Panc1 (cell line): ENCODE measurements around the gene FYN. TPM values are rescaled to one million over a fixed set of nuclear protein-coding genes. Genes with fewer than 3 reads are reported as not detected.
A peak's percentile ranks its signal among the peaks of the same experiment; 100 is the strongest.
"Not testable (repeated sequence)": the region's sequence is repeated elsewhere in the genome, so short reads cannot be mapped to it uniquely, and the experiment has no call there.

Experiments used
- ATAC-seq: fragments of 200-7000 bp; cut with Tn5 transposase; 2 replicates; pipeline ENCODE4 v1.9.1; 2020; ENCODE audit warnings: mild to moderate bottlenecking, moderate library complexity
- BruUV-seq: library from RNA; stranded (reverse); fragments of 400-500 nt; replicated peaks from 2 replicates; lab custom pipeline; 2021; lab: Mats Ljungman, UMichigan
- CTCF ChIA-PET: fragments of 300-600 bp; sonication (Branson Sonifier 250); formaldehyde crosslinking; loops from one replicate; lab custom pipeline; 2022; ENCODE audit warnings: antibody characterized with exemption; lab: Charles Lee
- POLR2A ChIA-PET: fragments of 300-600 bp; sonication (Branson Sonifier 250); formaldehyde crosslinking; loops from one replicate; lab custom pipeline; 2022; ENCODE audit warnings: antibody characterized with exemption; lab: Charles Lee
- DNase-seq: peaks from one replicate; pipeline ENCODE4 v3.0.0-alpha.2; 2010; ENCODE audit warnings: low read depth, low spot score
- H3K27ac ChIP-seq: 2 replicates; pipeline ENCODE4 v1.5.1; 2011; ENCODE audit warnings: mild to moderate bottlenecking, low read length, inconsistent platforms
- H3K27me3 ChIP-seq: fragments of 200-500 bp; sonication (Bioruptor generic); 2 replicates; pipeline ENCODE4 v1.6.0; 2014; ENCODE audit warnings: low read length, inconsistent platforms; ENCODE audit not compliant: control insufficient read depth, insufficient read depth
- H3K36me3 ChIP-seq: fragments of 200-500 bp; sonication (Bioruptor generic); 2 replicates; pipeline ENCODE4 v1.5.1; 2014; ENCODE audit warnings: inconsistent platforms, mild to moderate bottlenecking, low read length, moderate library complexity; ENCODE audit not compliant: control insufficient read depth, insufficient read depth
- H3K4me1 ChIP-seq: 2 replicates; pipeline ENCODE4 v1.5.1; 2011; ENCODE audit warnings: inconsistent platforms, mild to moderate bottlenecking, low read length, moderate library complexity; ENCODE audit not compliant: control insufficient read depth, insufficient read depth
- H3K4me3 ChIP-seq, 2 experiments: 2 replicates each; pipeline ENCODE4 v1.5.1; 2011 to 2012; ENCODE audit warnings: low read depth in 2 of 2, low read length in 2 of 2, mild to moderate bottlenecking in 2 of 2, inconsistent platforms in 1 of 2, moderate library complexity in 1 of 2
- H3K9me3 ChIP-seq: fragments of 200-500 bp; sonication (Bioruptor generic); 2 replicates; pipeline ENCODE4 v1.5.1; 2014; ENCODE audit warnings: low read depth, mild to moderate bottlenecking, inconsistent platforms, low read length, moderate library complexity; ENCODE audit not compliant: control insufficient read depth, insufficient read depth
- CTCF ChIP-seq: fragments of 450-650 bp; IDR thresholded peaks from 2 replicates; pipeline ENCODE4 v1.5.1; 2017; ENCODE audit warnings: mild to moderate bottlenecking
- POLR2AphosphoS5 ChIP-seq: IDR thresholded peaks from 2 replicates; pipeline ENCODE4 v1.6.1; 2012; ENCODE audit warnings: mild to moderate bottlenecking, low read depth, low read length, moderate library complexity
- REST ChIP-seq, 2 experiments: IDR thresholded peaks; 2 replicates each; pipeline ENCODE4 v1.6.1; 2011 to 2012; ENCODE audit warnings: low read depth in 2 of 2, control low read depth in 1 of 2, low read length in 1 of 2, mild to moderate bottlenecking in 1 of 2, moderate library complexity in 1 of 2; ENCODE audit not compliant: insufficient read depth in 1 of 2
- SIN3A ChIP-seq: IDR thresholded peaks from 2 replicates; pipeline ENCODE4 v1.6.1; 2012; ENCODE audit warnings: low read depth, mild to moderate bottlenecking, low read length, moderate library complexity, borderline replicate concordance; ENCODE audit not compliant: insufficient read depth
- TCF7L2 ChIP-seq: IDR thresholded peaks from 2 replicates; pipeline ENCODE4 v1.6.1; 2011; ENCODE audit warnings: mild to moderate bottlenecking, low read depth, low read length, inconsistent platforms
- in situ Hi-C: cut with HindIII; loops from 2 replicates; pipeline ENCODE4 v1.10.0; 2016; ENCODE audit warnings: low sequenced_read_pairs, low pct_unique_long_range_greater_than_20kb
- intact Hi-C: fragments of 100-400 bp; cut with micrococcal nuclease; formaldehyde crosslinking; loops from one replicate; pipeline ENCODE4 v1.10.0; 2022; ENCODE audit not compliant: unreplicated experiment
- total RNA-seq: library from RNA; stranded (reverse); gene quantifications from one replicate; pipeline ENCODE4 v1.2.1, GENCODE V29; 2021; ENCODE audit not compliant: unreplicated experiment

The FYN gene
- total RNA-seq, 1 experiment from 2014 or later = 4.2 TPM

GRCh38 chr6:111683157-111683556, 190.1 kb downstream of the FYN start:
- ATAC-seq (no peak), DNase-seq (no peak)
- in situ Hi-C loops = no loop called here
- no peak overlapping the region for H3K27ac ChIP-seq
- no peaks in the 10 kb centered on the region for H3K9me3 ChIP-seq
- BruUV-seq = no TSS peak
- H3K27me3 ChIP-seq = peaks cover 9% of the 10 kb centered on the region
- no peak for TF ChIP-seq SIN3A
- no peak for TF ChIP-seq REST (IDR thresholded peaks at IDR 0.05; ENCODE audit: insufficient read depth in 1 of 2, low read depth in 2 of 2, low read length in 1 of 2)
- no peak for TF ChIP-seq TCF7L2
- no peak for TF ChIP-seq POLR2AphosphoS5
- no peak for TF ChIP-seq CTCF
- H3K4me3 ChIP-seq = no peak overlapping the region
- intact Hi-C loops = no loop called here
- POLR2A ChIA-PET = interaction anchor here (0.5 kb wide), 1 partner anchor 9 kb away, joined by 3 read pairs; no protein-coding TSS in a partner anchor
- peaks cover 5% of the 10 kb centered on the region; the same call in 1 of the 2 replicates for H3K4me1 ChIP-seq
- CTCF ChIA-PET = no interaction called here
- no peaks in the 10 kb centered on the region for H3K36me3 ChIP-seq

- intact Hi-C loops (no loop called here), in situ Hi-C loops (no loop called here)
- no peak for DNase-seq
- TF ChIP-seq CTCF = 0 out of 2 replicates have a peak, but pooled peaks have one; percentile 3
- no peak for TF ChIP-seq SIN3A
- peaks cover 13% of the 10 kb centered on the region for H3K27me3 ChIP-seq
- H3K4me3 ChIP-seq = no peak overlapping the region
- H3K27ac ChIP-seq = no peak overlapping the region
- no peaks in the 10 kb centered on the region for H3K9me3 ChIP-seq
- no TSS peak for BruUV-seq
- no peaks in the 10 kb centered on the region for H3K36me3 ChIP-seq
- ChIA-PET CTCF (no interaction called here), POLR2A (no interaction called here)
- peaks cover 5% of the 10 kb centered on the region; the same call in 1 of the 2 replicates for H3K4me1 ChIP-seq
- no peak for ATAC-seq
Observed at GRCh38 chr6:111681860-111682259, 191.4 kb downstream of the FYN start.

GRCh38 chr6:111680811-111681609, 192.2 kb downstream of the FYN start:
- H3K4me1 ChIP-seq, DNase-seq, in situ Hi-C loops, H3K9me3 ChIP-seq, POLR2A ChIA-PET, intact Hi-C loops, H3K27ac ChIP-seq, H3K4me3 ChIP-seq, H3K36me3 ChIP-seq, ATAC-seq, CTCF ChIA-PET, BruUV-seq: not testable (repeated sequence)
- peaks cover 22% of the 10 kb centered on the region for H3K27me3 ChIP-seq
